Esophagus muscularis mucosa (tissue), 4 donors: ENCODE results near the gene POGLUT2.

Experiments
- CTCF ChIP-seq, 3 experiments: fragments of 200-600 bp in 2 of 3; fragments of 450-650 bp in 1 of 3; sonication (generic) in 2 of 3; IDR thresholded peaks; one replicate each; pipeline ENCODE4 v1.5.1; 2017 to 2019; ENCODE audit warnings: antibody characterized with exemption in 3 of 3, mild to moderate bottlenecking in 2 of 3, moderate library complexity in 1 of 3
- EP300 ChIP-seq: sonication (generic); formaldehyde crosslinking; IDR thresholded peaks from one replicate; pipeline ENCODE4 v1.6.1; 2017; ENCODE audit warnings: antibody characterized with exemption
- POLR2A ChIP-seq: fragments of 450-650 bp; IDR thresholded peaks from one replicate; pipeline ENCODE4 v1.6.1; 2017; ENCODE audit warnings: antibody characterized with exemption, moderate library complexity, mild to moderate bottlenecking, low read depth
- POLR2AphosphoS5 ChIP-seq, 2 donors: sonication (generic); formaldehyde crosslinking; IDR thresholded peaks; one replicate each; pipeline ENCODE4 v1.6.1; 2017; ENCODE audit warnings: antibody characterized with exemption in 2 of 2

- TF ChIP-seq CTCF (IDR thresholded peaks at IDR 0.05) (no peak), POLR2A (no peak), POLR2AphosphoS5 (IDR thresholded peaks at IDR 0.05) (no peak), EP300 (no peak)
Observed at GRCh38 chr13:102812611-102813287, 14.0 kb upstream of the POGLUT2 start.
